Measurements from ENCODE around the gene CTNND1.
"Not testable (repeated sequence)": the region's sequence is repeated elsewhere in the genome, so short reads cannot be mapped to it uniquely, and the experiment has no call there.

The CTNND1 gene

GRCh38 chr11:57761301-57762234, at the start of gene CTNND1:
TSS of gene CTNND1 (plus strand) at chr11:57761802. CDS start at chr11:57791479, 29,677 bp downstream.
- DNase-seq (ENCODE audit: low read depth, low spot score), result no peak

GRCh38 chr11:57712256-57713150, 49.1 kb upstream of the CTNND1 start, which contains the start of gene TMX2:
TSS of gene TMX2 (plus strand) at chr11:57712593. CDS start at chr11:57712619, 26 bp downstream.
- peak; percentile 77 for DNase-seq (ENCODE audit: low read depth, low spot score)

- DNase-seq (ENCODE audit: low read depth, low spot score), result no peak
Measured at GRCh38 chr11:57713835-57714234, 47.8 kb upstream of the CTNND1 start.

GRCh38 chr11:57716726-57717125, 44.9 kb upstream of the CTNND1 start:
- not testable (repeated sequence) for DNase-seq (ENCODE audit: low read depth, low spot score)

- no peak for DNase-seq (ENCODE audit: low read depth, low spot score)
Measured at GRCh38 chr11:57727185-57727584, 34.4 kb upstream of the CTNND1 start.

- no peak for DNase-seq (ENCODE audit: low read depth, low spot score)
Measured at GRCh38 chr11:57728829-57729228, 32.8 kb upstream of the CTNND1 start.

GRCh38 chr11:57729479-57729878, 32.1 kb upstream of the CTNND1 start:
- DNase-seq (ENCODE audit: low read depth, low spot score), result no peak

GRCh38 chr11:57732661-57733060, 28.9 kb upstream of the CTNND1 start:
- no peak for DNase-seq (ENCODE audit: low read depth, low spot score)

GRCh38 chr11:57735619-57736298, 25.8 kb upstream of the CTNND1 start:
- DNase-seq (ENCODE audit: low read depth, low spot score), result no peak

GRCh38 chr11:57741132-57742086, 20.2 kb upstream of the CTNND1 start, which contains the start of gene SELENOH:
TSS of gene SELENOH (plus strand) at chr11:57741491. CDS start at chr11:57741596, 105 bp downstream.
- peak; percentile 88 for DNase-seq (ENCODE audit: low read depth, low spot score)

- no peak for DNase-seq (ENCODE audit: low read depth, low spot score)
Measured at GRCh38 chr11:57742087-57742452, 19.5 kb upstream of the CTNND1 start.

GRCh38 chr11:57744357-57744756, 17.2 kb upstream of the CTNND1 start:
- no peak for DNase-seq (ENCODE audit: low read depth, low spot score)

- no peak for DNase-seq (ENCODE audit: low read depth, low spot score)
Measured at GRCh38 chr11:57745206-57745605, 16.4 kb upstream of the CTNND1 start.

GRCh38 chr11:57746920-57747319, 14.7 kb upstream of the CTNND1 start:
- DNase-seq (ENCODE audit: low read depth, low spot score), result no peak

GRCh38 chr11:57751176-57751575, 10.4 kb upstream of the CTNND1 start:
- no peak for DNase-seq (ENCODE audit: low read depth, low spot score)

- DNase-seq (ENCODE audit: low read depth, low spot score), result no peak
Measured at GRCh38 chr11:57751676-57752253, 9.8 kb upstream of the CTNND1 start, which contains the start of gene BTBD18. TSS of gene BTBD18 (minus strand) at chr11:57751819. CDS start at chr11:57751188, 631 bp downstream.

GRCh38 chr11:57752954-57753353, 8.6 kb upstream of the CTNND1 start:
- no peak for DNase-seq (ENCODE audit: low read depth, low spot score)

- no peak for DNase-seq (ENCODE audit: low read depth, low spot score)
Measured at GRCh38 chr11:57758174-57758573, 3.4 kb upstream of the CTNND1 start.

GRCh38 chr11:57762235-57762861, 746 bp downstream of the CTNND1 start:
- DNase-seq (ENCODE audit: low read depth, low spot score), result no peak
